ENCODE data around the gene CYTH3. TPM values are rescaled to one million over a fixed set of nuclear protein-coding genes. Genes with fewer than 3 reads are reported as not detected.
A peak's percentile ranks its signal among the peaks of the same experiment; 100 is the strongest.

The CYTH3 gene
- total RNA-seq, 1 donor from 2014 or later: 20.1 TPM

GRCh38 chr7:6172224-6172909, 100.1 kb downstream of the CYTH3 start:
- H3K4me3 Mint-ChIP-seq (ENCODE audit: unreplicated experiment): peak overlapping the region; percentile 34
- no peaks in the 10 kb centered on the region for H3K36me3 Mint-ChIP-seq (ENCODE audit: unreplicated experiment)
- TF ChIP-seq, protein P1, sequence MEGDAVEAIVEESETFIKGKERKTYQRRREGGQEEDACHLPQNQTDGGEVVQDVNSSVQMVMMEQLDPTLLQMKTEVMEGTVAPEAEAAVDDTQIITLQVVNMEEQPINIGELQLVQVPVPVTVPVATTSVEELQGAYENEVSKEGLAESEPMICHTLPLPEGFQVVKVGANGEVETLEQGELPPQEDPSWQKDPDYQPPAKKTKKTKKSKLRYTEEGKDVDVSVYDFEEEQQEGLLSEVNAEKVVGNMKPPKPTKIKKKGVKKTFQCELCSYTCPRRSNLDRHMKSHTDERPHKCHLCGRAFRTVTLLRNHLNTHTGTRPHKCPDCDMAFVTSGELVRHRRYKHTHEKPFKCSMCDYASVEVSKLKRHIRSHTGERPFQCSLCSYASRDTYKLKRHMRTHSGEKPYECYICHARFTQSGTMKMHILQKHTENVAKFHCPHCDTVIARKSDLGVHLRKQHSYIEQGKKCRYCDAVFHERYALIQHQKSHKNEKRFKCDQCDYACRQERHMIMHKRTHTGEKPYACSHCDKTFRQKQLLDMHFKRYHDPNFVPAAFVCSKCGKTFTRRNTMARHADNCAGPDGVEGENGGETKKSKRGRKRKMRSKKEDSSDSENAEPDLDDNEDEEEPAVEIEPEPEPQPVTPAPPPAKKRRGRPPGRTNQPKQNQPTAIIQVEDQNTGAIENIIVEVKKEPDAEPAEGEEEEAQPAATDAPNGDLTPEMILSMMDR (IDR thresholded peaks at IDR 0.05; ENCODE audit: partially characterized antibody, unreplicated experiment): no peak
- H3K9me3 Mint-ChIP-seq (ENCODE audit: unreplicated experiment): peaks cover 6% of the 10 kb centered on the region
- H3K27me3 Mint-ChIP-seq (ENCODE audit: unreplicated experiment): peaks cover 3% of the 10 kb centered on the region
- peaks cover 22% of the 10 kb centered on the region for H3K4me1 Mint-ChIP-seq (ENCODE audit: low read depth, unreplicated experiment)
- no peak for DNase-seq
- H3K27ac Mint-ChIP-seq (ENCODE audit: unreplicated experiment): no peak overlapping the region

- TF ChIP-seq, protein P1 (IDR thresholded peaks at IDR 0.05; ENCODE audit: partially characterized antibody, unreplicated experiment): no peak
- Mint-ChIP-seq H3K9me3 (ENCODE audit: unreplicated experiment) (peaks cover 6% of the 10 kb centered on the region), H3K36me3 (ENCODE audit: unreplicated experiment) (no peaks in the 10 kb centered on the region), H3K27ac (ENCODE audit: unreplicated experiment) (no peak overlapping the region), H3K4me1 (ENCODE audit: low read depth, unreplicated experiment) (peaks cover 29% of the 10 kb centered on the region), H3K27me3 (ENCODE audit: unreplicated experiment) (peaks cover 3% of the 10 kb centered on the region), H3K4me3 (ENCODE audit: unreplicated experiment) (peak overlapping the region; percentile 34)
- DNase-seq: no peak
Observed at GRCh38 chr7:6171532-6172223, 100.7 kb downstream of the CYTH3 start.

- peaks cover 4% of the 10 kb centered on the region for H3K9me3 Mint-ChIP-seq (ENCODE audit: unreplicated experiment)
- H3K36me3 Mint-ChIP-seq (ENCODE audit: unreplicated experiment): no peaks in the 10 kb centered on the region
- DNase-seq: no peak
- H3K4me1 Mint-ChIP-seq (ENCODE audit: low read depth, unreplicated experiment): peaks cover 34% of the 10 kb centered on the region
- TF ChIP-seq, protein P1 (IDR thresholded peaks at IDR 0.05; ENCODE audit: partially characterized antibody, unreplicated experiment): no peak
- H3K27me3 Mint-ChIP-seq (ENCODE audit: unreplicated experiment): peaks cover 6% of the 10 kb centered on the region
- H3K4me3 Mint-ChIP-seq (ENCODE audit: unreplicated experiment): no peak overlapping the region
- H3K27ac Mint-ChIP-seq (ENCODE audit: unreplicated experiment): no peak overlapping the region
Observed at GRCh38 chr7:6170571-6171531, 101.6 kb downstream of the CYTH3 start.

GRCh38 chr7:6169805-6170520, 102.5 kb downstream of the CYTH3 start:
- TF ChIP-seq, protein P1 (IDR thresholded peaks at IDR 0.05; ENCODE audit: partially characterized antibody, unreplicated experiment): no peak
- Mint-ChIP-seq H3K4me3 (ENCODE audit: unreplicated experiment) (no peak overlapping the region), H3K36me3 (ENCODE audit: unreplicated experiment) (no peaks in the 10 kb centered on the region), H3K27ac (ENCODE audit: unreplicated experiment) (no peak overlapping the region), H3K27me3 (ENCODE audit: unreplicated experiment) (peaks cover 8% of the 10 kb centered on the region), H3K9me3 (ENCODE audit: unreplicated experiment) (peaks cover 4% of the 10 kb centered on the region), H3K4me1 (ENCODE audit: low read depth, unreplicated experiment) (peaks cover 40% of the 10 kb centered on the region)
- DNase-seq: no peak

All from glutamatergic neuron (in vitro differentiated cells).